NCI-H128 (cell line): ENCODE results near the gene PAM16.

Experiments
- DNase-seq: peaks from one replicate; lab custom pipeline; 2025; ENCODE audit not compliant: unreplicated experiment; lab: John Stamatoyannopoulos, UW

Gene PAM16

GRCh38 chr16:4306470-4307214 is 44.5 kb downstream of the PAM16 start:
- DNase-seq: peak; percentile 44

GRCh38 chr16:4303973-4304372 is 47.1 kb downstream of the PAM16 start:
- DNase-seq: no peak

- DNase-seq: no peak
Observed at GRCh38 chr16:4301968-4302367, 49.2 kb downstream of the PAM16 start.

GRCh38 chr16:4301177-4301576 is 49.9 kb downstream of the PAM16 start:
- no peak for DNase-seq

- no peak for DNase-seq
Observed at GRCh38 chr16:4298761-4299522, 52.2 kb downstream of the PAM16 start.

GRCh38 chr16:4297480-4297879 is 53.6 kb downstream of the PAM16 start:
- DNase-seq: no peak

GRCh38 chr16:4295581-4295980 is 55.5 kb downstream of the PAM16 start:
- DNase-seq: no peak

GRCh38 chr16:4293822-4294457 is 57.2 kb downstream of the PAM16 start:
- DNase-seq: no peak

- DNase-seq: no peak
Observed at GRCh38 chr16:4293181-4293716, 57.9 kb downstream of the PAM16 start.

GRCh38 chr16:4291699-4292098 is 59.4 kb downstream of the PAM16 start:
- DNase-seq: no peak
